HuH-7 (cell line): ENCODE measurements around the gene INTS1.

ENCODE experiments used
- DNase-seq: peaks from one replicate; pipeline ENCODE4 v3.0.0; 2011; ENCODE audit warnings: low spot score

Gene INTS1

GRCh38 chr7:1505731-1506550, 1.8 kb upstream of the INTS1 start:
- DNase-seq: no peak

GRCh38 chr7:1503390-1503789, 799 bp downstream of the INTS1 start:
- DNase-seq: no peak

- no peak for DNase-seq
These were observed 1.3 kb downstream of the INTS1 start for GRCh38 chr7:1502845-1503244.

GRCh38 chr7:1501487-1502270, 2.5 kb downstream of the INTS1 start:
- no peak for DNase-seq

DNA sequence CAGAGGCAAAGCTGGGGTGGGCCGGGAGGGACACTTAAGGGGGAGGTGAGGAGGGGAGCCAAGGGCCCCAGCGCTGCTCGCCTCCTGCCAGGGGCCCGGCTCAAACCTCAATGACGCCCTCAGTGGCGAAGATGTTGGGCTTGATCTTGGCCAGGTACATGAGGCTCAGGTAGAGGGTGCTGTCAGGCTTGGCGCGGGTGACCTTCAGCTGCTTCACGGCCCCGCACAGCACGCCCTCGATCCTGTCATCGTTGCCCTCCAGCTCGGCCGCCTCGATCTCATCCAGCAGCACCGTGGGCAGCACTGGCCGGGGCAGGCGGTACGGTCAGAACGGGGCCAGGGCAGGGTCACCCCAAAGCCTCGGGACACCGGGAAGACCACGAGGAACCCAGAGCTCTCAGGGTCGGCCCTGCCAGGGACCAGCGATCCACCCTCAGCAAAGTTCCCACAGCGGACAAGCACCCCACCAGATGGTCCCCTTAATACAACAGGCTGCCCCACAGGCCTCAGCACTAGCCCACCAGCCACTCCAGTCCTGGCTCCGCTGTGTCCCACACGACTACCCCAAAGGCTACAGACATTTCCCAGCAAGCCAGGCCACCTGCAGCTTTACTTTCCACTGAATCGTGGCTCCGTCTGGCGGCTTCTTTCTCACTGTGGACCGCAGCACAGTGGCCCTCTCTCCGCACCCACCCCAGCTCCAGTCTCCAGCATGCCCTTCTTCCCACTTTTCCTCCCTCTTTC, 4.0 kb downstream of the INTS1 start:
- no peak for DNase-seq

GRCh38 chr7:1499367-1500029, 4.7 kb downstream of the INTS1 start:
- DNase-seq: no peak

DNA sequence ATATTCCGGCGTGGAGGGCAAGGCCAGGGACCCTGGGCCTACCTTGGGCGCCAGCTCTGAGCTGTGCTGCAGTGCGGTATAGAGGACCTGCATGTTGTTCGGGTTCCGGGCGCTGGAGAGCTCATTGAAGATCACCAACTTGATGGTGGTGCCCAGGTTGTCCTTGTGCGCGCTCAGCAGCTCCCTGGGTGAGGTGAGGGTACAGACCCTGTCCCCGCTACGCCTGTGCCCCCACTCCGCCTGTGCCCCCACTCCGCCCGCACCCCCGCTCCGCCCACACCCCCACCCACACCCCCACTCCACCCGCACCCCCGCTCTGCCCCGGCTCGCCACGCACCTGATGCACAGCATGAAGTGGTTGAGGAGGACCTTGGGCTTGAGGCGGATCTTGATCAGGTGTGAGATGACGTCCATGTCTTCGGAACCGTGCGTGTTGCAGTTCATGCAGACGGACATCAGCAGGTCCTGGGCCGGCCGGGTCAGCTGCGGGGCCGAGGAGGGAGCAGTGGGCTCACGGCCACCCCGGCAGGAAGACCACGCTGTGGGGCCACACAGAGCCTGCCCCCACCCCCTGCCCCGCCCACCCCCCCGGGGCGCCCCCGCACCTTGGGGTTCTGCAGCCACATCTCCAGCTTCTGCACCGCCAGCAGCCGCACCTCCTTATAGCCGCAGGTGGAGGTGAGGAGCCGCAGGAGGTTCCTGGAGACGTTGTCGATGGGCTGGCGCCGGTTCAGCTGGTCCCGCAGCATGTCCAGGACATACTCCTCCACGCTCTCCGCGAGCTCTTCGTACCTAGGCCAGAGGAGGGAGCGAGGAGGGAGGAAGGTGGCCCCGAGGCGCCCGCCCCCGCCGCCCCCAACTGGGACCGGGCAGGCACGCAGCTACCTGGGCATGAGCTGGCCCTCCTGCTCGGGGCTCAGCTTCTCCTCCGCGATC, 5.6 kb downstream of the INTS1 start:
- no peak for DNase-seq

GRCh38 chr7:1497293-1497927, 6.8 kb downstream of the INTS1 start:
- no peak for DNase-seq

DNA sequence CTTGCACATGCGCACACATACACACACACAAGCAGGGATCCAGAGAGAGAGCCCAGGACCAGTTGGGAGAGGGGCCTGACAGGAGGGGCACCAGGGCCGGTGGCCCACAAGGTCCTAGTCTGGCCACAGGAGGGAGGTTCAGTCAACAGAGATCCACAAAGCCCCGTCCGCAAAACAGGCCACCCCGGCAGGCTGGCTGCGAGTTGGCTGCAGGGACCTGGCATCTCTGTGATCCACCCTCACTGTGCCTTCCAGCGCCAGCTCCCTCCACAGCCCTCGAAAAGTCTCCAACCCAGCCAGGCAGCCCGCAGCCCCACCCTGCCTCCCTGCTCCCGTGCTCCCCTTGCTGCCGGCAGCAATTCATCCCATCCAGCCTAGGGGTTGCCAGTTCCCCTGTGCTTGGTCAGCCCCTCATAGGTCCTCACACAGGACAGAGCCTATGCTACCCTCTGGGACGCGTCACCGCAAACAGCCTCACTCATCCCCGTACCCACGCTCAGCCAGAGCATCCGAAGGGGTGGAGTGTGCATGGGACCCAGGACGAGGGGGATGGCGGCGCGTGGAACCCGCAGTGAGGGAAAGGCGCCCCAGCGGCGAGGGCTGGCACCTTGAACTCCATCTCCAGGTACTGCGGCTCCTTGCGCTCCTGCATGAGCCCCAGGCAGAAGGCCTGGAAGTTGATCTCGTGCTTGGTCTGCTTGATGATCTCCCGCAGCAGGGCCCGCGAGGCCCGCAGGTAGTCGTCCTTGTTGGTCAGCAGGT, 7.5 kb downstream of the INTS1 start:
- no peak for DNase-seq

DNA sequence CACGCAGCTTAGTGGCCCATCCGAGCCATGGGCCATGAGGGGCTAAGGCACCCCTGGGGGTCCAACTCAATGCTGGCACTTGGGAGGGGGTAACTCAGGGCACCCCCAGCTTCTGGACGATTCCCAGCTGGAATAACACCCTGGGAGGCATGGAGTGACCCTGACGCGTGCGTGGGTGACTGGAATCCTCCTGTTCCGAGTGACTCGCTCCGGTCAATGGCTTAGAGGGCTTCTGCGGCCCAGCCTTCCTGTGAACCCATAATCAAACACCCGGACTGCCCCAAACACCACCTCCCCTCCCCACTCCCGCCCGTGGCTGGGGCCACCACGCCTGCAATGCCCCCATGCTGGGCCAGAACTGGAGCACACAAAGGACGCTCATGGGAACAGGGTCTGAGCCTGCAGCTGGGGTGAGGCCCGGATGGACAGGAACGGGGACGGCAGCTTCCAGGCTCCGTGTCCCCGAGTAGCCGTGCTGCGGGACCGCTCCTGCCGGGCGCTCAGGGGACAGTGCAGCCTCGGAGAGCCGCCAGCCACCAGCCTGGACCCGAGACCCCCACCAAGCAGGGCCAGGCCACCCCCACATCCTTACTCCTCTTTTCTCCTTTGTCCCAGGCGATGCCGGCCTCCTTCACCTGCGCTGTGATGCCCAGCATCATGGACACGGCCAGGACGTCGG, 8.5 kb downstream of the INTS1 start:
- no peak for DNase-seq

DNA sequence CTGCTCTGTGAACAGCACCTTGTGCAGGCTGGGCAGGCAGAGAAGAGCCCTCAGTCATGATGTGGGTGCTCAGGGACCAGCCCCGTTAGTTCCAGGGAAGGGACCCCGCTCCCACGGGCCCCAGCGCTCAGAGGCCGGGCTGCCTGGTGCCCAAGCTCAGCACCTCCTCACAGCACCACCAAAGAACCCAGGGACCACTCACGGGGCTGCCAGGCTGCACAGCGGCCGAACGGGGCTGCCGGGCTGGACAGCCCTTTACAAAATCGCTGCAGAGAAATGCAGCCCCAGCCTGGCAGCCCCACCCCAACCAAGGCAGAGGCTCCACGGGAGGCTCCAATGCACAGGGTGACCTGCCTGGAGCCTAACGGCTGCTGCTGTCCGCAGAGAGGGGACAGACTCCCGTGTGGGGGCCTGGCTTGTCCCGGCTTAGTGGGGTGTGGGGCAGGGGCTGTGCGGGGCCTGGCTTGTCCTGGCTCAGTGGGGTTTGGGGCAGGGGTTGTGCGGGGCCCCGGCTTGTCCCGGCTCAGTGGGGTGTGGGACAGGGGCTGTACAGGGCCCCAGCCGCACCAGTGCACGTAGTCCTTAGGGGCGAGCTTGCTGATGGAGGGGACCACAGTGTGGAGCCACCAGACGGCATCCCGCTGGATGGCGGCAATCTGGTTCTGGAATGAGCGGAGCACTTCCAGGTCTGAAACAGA, 9.2 kb downstream of the INTS1 start:
- no peak for DNase-seq

- DNase-seq: no peak
These were observed 9.7 kb downstream of the INTS1 start for GRCh38 chr7:1494447-1494846.

- no peak for DNase-seq
These were observed 10.6 kb downstream of the INTS1 start for GRCh38 chr7:1493571-1493970.

DNA sequence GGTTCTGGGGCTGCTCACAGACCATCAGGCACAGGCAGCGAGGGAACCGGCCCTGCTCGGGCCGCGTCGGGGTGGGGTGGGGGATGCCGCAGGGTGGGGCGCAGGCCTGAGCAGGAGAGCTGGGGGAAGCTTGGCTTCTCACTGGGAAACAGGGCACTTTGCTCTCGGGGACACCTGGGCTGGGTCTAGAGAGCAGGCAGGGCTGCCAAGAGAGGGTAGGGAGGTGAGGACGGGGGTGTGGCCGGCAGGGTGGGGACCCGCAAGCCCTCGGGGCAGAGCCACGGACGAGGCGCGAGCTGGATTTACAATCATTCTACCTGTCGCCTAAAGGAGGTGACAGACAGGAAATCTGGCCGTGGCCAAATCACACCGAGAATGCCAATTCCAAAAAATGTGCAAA, 11.1 kb downstream of the INTS1 start:
- DNase-seq: no peak

GRCh38 chr7:1492640-1493039, 11.5 kb downstream of the INTS1 start:
- no peak for DNase-seq

- DNase-seq: no peak
These were observed 12.0 kb downstream of the INTS1 start for GRCh38 chr7:1492221-1492620.

DNA sequence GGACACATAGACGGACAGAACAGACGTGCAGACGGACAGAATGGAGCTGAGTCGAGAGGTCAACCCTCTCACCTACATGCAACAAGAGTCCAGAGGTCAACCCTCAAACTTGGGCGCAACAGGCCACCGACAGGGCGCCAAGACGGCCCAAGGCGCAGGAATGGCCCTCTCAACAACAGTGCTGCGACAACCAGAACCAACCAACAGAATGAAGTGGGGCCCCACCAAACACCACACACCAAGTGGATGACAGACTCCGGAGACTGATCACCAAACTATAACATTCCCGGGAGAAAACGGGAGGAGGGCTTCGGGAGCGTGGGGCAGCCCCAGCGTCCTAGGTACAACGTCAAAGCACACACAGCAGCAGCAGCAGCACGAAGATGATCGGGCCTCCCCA, 13.4 kb downstream of the INTS1 start:
- DNase-seq: no peak

DNA sequence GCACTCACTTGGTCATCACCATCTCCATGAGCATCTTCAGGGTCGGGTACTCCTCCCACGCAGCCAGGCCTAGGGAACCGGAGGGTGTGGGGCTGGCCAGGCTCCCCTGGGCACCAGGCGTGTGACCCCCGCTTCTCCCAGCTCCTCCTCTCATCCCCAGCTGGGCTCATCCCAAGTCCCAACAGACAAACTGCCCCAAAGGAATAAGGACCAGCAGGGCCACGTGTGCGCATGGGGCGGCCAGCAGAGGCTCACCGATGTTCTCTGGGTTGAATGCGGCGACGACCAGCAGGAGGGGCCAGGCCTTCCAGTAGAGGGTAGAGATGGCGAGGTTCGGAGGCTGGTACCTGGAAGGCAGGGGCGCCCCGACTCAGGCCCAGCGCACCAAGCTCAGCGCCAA, 14.9 kb downstream of the INTS1 start:
- no peak for DNase-seq

GRCh38 chr7:1488016-1488415, 16.2 kb downstream of the INTS1 start:
- DNase-seq: no peak
